Pancreas (tissue), 10 donors: Measurements from ENCODE around the gene PEMT. TPM values are rescaled to one million over a fixed set of nuclear protein-coding genes. Genes with fewer than 3 reads are reported as not detected.

Experiments used
- ATAC-seq, 4 donors: fragments of 200-7000 bp; cut with Tn5 transposase; one replicate each; pipeline versions ENCODE4 v1.8.0 to v1.9.1; 2020; ENCODE audit warnings: mild to moderate bottlenecking in 4 of 4, moderate library complexity in 4 of 4
- DNase-seq, 6 donors: peaks; one replicate each; pipeline ENCODE4 v3.0.0-alpha.2; 2020
- FAIRE-seq: peaks from 2 replicates; lab custom pipeline; 2012; peaks lifted over from hg19 to GRCh38; lab: Jason Lieb, UNC
- H3K27ac ChIP-seq, 4 donors: fragments of 200-600 bp; sonication (generic); 1 replicate in 3 of 4; 2 replicates in 1 of 4; pipeline versions ENCODE4 v1.5.0 to v1.8.0; 2020
- H3K27me3 ChIP-seq, 4 donors: fragments of 200-600 bp; one replicate each; pipeline ENCODE4 v1.8.0; 2021
- H3K36me3 ChIP-seq, 3 donors: fragments of 200-600 bp; sonication (generic) in 1 of 3; one replicate each; pipeline versions ENCODE4 v1.5.0 to v1.8.0; 2020 to 2021
- H3K4me1 ChIP-seq, 3 donors: fragments of 200-600 bp; one replicate each; pipeline ENCODE4 v1.8.0; 2021
- H3K4me3 ChIP-seq, 4 donors: fragments of 200-600 bp; sonication (generic) in 2 of 4; one replicate each; pipeline versions ENCODE4 v1.5.0 to v1.8.0; 2020 to 2021
- H3K9me3 ChIP-seq, 4 donors: fragments of 200-600 bp; one replicate each; pipeline ENCODE4 v1.8.0; 2021
- CTCF ChIP-seq, 4 donors: fragments of 200-600 bp; sonication (generic) in 3 of 4; IDR thresholded peaks; one replicate each; pipeline versions ENCODE4 v1.5.0 to v1.8.0; 2021; ENCODE audit warnings: antibody characterized with exemption in 4 of 4
- WGBS, 2 donors: extraction: QIAGEN DNeasy Blood & Tissue Kit; methylation state at CpG; one replicate each; pipeline ENCODE4 v1.1.7; 2013; 5-methylcytosine and 5-hydroxymethylcytosine counted together
- intact Hi-C, 3 donors: fragments of 100-400 bp; cut with DNase I; formaldehyde crosslinking; loops; one replicate each; pipeline versions ENCODE4 v1.11.1 to v1.14.2; 2022
- polyA plus RNA-seq, 2 donors: library from polyadenylated mRNA; stranded (reverse); fragments of 200-250 nt; gene quantifications; one replicate each; pipeline ENCODE4 v1.2.3, GENCODE V29; 2013
- total RNA-seq, 6 donors: library from RNA; stranded (reverse); fragmentation: NEBNext Ultra II Directional in 4 of 6; extraction: Animal tissue kit (Norgen Biotek cat#: 25700) in 4 of 6; gene quantifications; one replicate each; pipeline versions ENCODE4 v1.2.1 to v1.2.4, GENCODE V29; 2021 to 2023
- donor health status: healthy with polysubstance abuse.
- donor health status: DM: no; HTN: no; CAD: no; lungs with moderate emphysema.
- donor health status: DM: no; HTN: no; CAD: no.
- donor health status: control.
- donor health status: control.
- donor health status: Bipolar disorder and iron deficiency.
- donor health status: DM: yes; HTN: yes; CAD: no.
- donor health status: DM: no; HTN: no; CAD: no.
- donor health status: DM: no; HTN: no; CAD: no.
- donor health status: DM: yes; HTN: yes; CAD: no.

The PEMT gene
- total and polyA plus RNA-seq, 8 donors, result 14.8 to 109 (median 24.6) TPM

DNA sequence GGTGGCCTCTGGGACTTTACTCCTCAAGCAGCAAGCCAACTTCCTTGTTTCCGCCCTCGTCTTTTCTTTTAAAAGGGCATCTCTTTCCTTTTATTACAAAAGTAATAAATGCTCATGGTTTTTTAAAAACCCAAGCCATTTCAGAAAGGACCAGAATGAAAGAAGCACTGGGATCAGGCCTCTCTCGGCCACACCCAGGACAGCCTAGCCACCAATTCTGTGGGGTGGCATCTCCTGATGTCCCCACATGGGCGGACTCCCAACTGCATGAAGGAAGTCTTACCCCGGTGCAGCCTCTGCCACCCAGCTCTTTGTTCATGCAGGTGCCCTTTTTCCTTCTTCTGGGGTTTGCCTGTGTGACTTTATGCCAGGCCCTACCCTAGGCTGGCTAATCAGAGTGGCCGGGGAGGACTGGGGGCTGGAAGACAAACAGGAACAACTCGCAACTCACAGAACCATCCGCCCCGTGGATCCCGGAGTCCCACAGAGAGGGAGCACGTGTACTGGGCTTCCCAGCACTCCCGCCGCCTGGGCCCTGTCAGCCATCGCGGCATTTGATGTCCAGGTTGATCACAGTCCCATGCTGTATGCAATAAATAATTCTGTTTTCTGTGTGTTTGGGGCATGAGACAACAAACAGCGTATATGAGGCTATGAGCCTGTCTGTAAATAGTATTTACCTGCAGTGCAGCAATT, 92.8 kb downstream of the PEMT start:
- intact Hi-C loops, result loop anchor here in 2 of 3 donors (5.0 to 10.0 kb wide), 4 partner anchors 64 to 146 kb away; no protein-coding TSS in a partner anchor
- Histone ChIP-seq H3K4me1 (peaks cover 9 to 11% (median 9%) of the 10 kb centered on the region in 3 donors), H3K9me3 (no peaks in the 10 kb centered on the region), H3K27me3 (no peaks in the 10 kb centered on the region), H3K4me3 (no peak overlapping the region), H3K27ac (no peak overlapping the region), H3K36me3 (no peaks in the 10 kb centered on the region)
- TF ChIP-seq CTCF (IDR thresholded peaks at IDR 0.05), result no peak
- ATAC-seq (no peak), FAIRE-seq (no peak), DNase-seq (peak in 2 of 6 donors; percentile 15 to 50)
- 89 to 91% methylated on average over 16 of the region's 16 CpGs for WGBS, 2 donors

DNA sequence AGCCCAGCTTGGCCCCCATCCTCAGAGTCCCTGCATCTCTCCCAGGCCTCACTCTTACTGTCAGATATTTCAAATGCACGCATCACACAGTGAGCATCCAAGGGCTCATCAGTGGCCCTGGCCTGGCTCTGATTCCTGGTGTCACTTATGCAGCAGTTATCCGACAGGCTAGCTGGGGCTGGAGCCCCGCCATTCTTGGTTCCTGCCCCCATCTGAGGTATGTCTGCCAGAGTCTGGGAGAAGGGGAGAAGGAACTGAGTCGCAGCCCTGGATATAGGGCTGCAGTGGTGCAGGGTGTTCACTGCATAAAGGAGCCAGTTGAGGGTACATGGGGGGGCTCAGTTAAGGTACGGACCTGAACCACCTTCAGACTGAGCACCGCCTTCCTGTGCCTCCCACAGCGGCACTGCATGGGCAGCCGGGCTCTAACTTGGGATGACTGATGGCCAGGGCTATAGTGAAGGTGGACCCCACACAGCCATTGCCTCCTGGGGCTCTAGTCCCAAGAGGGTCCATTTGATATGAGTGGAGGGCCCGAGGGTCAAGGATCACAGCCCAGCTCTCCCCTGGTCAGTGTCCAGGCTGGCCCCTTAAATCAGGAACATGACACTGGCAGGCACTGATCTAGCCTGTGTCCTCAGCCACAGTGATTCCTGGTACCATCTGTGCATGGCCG, 93.5 kb downstream of the PEMT start:
- no peak for ATAC-seq
- H3K27ac ChIP-seq, result no peak overlapping the region
- intact Hi-C loops, result loop anchor here in 2 of 3 donors (5.0 to 10.0 kb wide), 4 partner anchors 64 to 147 kb away; no protein-coding TSS in a partner anchor
- H3K4me3 ChIP-seq, result no peak overlapping the region
- peak in 2 of 6 donors; percentile 32 to 49 for DNase-seq
- 89 to 92% methylated on average over 10 of the region's 10 CpGs for WGBS, 2 donors
- TF ChIP-seq CTCF (IDR thresholded peaks at IDR 0.05), result no peak
- peaks cover 9 to 11% (median 9%) of the 10 kb centered on the region in 3 donors for H3K4me1 ChIP-seq
- no peaks in the 10 kb centered on the region for H3K27me3 ChIP-seq
- no peak for FAIRE-seq
- H3K36me3 ChIP-seq, result no peaks in the 10 kb centered on the region
- H3K9me3 ChIP-seq, result no peaks in the 10 kb centered on the region

GRCh38 chr17:17497065-17497844, 94.3 kb downstream of the PEMT start:
- ATAC-seq (no peak), FAIRE-seq (no peak), DNase-seq (peak in 1 of 6 donors; percentile 20)
- H3K9me3 ChIP-seq, result no peaks in the 10 kb centered on the region
- intact Hi-C loops, result loop anchor here in 2 of 3 donors (5.0 to 10.0 kb wide), 4 partner anchors 65 to 148 kb away; no protein-coding TSS in a partner anchor
- H3K4me1 ChIP-seq, result peaks cover 9 to 11% (median 9%) of the 10 kb centered on the region in 3 donors
- H3K27ac ChIP-seq, result peak overlapping the region in 2 of 4 donors; percentile 62 to 63
- TF ChIP-seq CTCF (IDR thresholded peaks at IDR 0.05), result no peak
- no peaks in the 10 kb centered on the region for H3K27me3 ChIP-seq
- H3K36me3 ChIP-seq, result no peaks in the 10 kb centered on the region
- peak overlapping the region in 3 of 4 donors; percentile 47 to 61 (median 52) for H3K4me3 ChIP-seq
- 33% methylated on average over 19 of the region's 19 CpGs for WGBS, 2 donors

DNA sequence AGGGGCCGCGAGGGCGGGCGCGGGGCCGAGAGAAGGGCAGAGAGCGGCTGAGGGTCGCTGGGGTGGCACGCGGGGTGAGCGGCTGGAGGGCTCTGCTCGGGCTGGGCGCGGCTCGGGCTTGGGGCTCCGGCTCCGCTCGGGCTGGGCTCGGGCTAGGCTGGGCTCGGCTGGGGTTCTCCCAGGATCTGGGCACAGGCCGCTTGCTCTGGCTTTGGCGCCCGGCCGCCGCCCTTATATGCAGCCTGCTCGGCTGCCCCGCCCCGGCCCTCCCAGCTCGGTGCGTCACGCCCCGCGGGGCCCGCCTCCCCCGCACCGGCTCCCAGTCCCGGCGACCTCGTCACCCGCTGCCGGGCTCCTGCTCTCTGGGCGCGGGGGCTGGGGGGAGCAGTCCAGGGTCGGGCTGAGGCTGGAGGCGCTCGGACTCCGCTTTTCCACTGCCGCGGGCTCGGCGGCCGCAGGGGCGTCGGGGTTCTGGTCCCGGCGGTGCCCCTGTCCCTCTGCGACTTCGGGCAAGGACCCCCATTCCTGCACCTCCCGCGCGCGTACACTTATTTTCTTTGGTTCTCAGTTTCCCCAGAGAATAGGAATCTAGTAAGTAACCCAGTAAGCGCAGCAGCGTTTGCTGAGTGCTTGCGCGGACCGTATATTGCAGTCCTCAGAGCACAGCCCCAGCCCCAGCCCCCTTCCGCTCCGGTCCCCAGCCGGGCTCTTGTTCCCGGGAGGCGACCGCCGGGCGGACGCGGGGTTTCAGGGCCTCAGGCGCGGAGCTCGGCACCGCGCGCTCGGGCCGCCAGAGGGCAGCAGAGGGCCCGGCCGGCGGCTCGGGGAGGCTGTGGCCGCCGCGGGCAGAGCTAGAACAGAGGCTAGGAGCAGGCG, 95.1 kb downstream of the PEMT start, which contains the start of gene RASD1:
Gene RASD1, minus strand, starts transcription at position 207 of the 876 bp plus-strand sequence. CDS start 214 bp downstream, outside the sequence.
- peak; percentile 88 to 98 (median 94) for DNase-seq
- peak within 1 kb of the TSS; percentile 62 to 80 (median 70) for H3K27ac ChIP-seq
- peak within 1 kb of the TSS; percentile 40 to 61 (median 50) for H3K4me3 ChIP-seq
- H3K9me3 ChIP-seq, result no peaks in the 10 kb centered on the region
- TF ChIP-seq CTCF (IDR thresholded peaks at IDR 0.05), result peak; percentile 95 to 98 (median 97)
- H3K4me1 ChIP-seq, result peaks cover 9 to 11% (median 9%) of the 10 kb centered on the region in 3 donors
- no peaks in the 10 kb centered on the region for H3K27me3 ChIP-seq
- intact Hi-C loops, result loop anchor here in 2 of 3 donors (5.0 to 10.0 kb wide), 4 partner anchors 66 to 148 kb away; no protein-coding TSS in a partner anchor
- peaks cover 0 to 8% (median 0%) of the 10 kb centered on the region in 3 donors for H3K36me3 ChIP-seq
- WGBS, 2 donors, result 0% methylated on average over 68 to 93 of the region's 93 CpGs
- no peak for FAIRE-seq
- peak; percentile 91 to 94 (median 93) for ATAC-seq
